ENCODE results near the gene GID8. TPM values are rescaled to one million over a fixed set of nuclear protein-coding genes. Genes with fewer than 3 reads are reported as not detected.

The GID8 gene
- total and polyA plus RNA-seq, 2 of the 13 experiments (the other 11 are each of a cell fraction or from before 2014, with no cell fraction given) = 39.6 to 59.8 TPM

DNA sequence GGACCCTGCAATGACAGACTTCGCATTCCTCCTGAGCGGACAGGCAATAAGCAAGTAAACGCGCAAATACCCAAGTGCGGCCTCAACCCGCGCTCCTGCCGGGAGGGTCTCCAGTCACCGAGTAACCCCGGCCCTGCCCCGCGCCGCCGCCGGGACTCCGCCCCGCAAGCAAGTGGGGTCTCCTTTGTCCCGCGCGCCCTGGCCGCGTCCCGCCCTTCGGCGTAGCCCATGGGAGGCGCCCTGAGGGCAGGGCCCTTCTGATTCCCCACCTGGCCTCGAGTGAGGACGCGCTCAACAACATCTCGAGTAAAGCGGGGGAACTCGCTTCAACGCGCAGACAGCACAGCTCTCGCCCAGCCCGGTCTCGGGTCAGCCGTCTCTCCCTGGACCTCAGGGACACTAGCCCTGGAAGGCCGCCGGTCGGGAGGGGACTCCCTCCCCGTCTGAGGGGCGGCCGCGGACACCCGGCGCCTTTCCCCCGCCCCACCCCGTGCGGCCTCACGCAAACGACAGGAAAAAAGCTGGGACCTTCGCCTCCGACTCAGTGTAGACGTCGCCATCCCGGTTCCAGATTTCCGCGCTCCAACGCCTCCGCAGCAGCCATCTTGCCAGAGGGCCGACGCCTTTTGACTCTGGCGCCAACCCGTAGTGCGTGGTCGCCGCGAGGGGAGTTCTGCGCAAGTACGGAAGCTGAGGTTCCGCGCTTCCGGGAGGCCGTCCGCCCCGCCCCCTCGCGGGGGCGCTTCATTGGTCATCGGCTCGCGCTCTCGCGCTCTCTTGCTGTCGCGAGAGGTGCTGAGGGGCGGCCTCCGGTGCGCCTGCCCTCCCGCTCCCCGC is 461 bp upstream of the GID8 start (continued):
- TF ChIP-seq, protein P1, sequence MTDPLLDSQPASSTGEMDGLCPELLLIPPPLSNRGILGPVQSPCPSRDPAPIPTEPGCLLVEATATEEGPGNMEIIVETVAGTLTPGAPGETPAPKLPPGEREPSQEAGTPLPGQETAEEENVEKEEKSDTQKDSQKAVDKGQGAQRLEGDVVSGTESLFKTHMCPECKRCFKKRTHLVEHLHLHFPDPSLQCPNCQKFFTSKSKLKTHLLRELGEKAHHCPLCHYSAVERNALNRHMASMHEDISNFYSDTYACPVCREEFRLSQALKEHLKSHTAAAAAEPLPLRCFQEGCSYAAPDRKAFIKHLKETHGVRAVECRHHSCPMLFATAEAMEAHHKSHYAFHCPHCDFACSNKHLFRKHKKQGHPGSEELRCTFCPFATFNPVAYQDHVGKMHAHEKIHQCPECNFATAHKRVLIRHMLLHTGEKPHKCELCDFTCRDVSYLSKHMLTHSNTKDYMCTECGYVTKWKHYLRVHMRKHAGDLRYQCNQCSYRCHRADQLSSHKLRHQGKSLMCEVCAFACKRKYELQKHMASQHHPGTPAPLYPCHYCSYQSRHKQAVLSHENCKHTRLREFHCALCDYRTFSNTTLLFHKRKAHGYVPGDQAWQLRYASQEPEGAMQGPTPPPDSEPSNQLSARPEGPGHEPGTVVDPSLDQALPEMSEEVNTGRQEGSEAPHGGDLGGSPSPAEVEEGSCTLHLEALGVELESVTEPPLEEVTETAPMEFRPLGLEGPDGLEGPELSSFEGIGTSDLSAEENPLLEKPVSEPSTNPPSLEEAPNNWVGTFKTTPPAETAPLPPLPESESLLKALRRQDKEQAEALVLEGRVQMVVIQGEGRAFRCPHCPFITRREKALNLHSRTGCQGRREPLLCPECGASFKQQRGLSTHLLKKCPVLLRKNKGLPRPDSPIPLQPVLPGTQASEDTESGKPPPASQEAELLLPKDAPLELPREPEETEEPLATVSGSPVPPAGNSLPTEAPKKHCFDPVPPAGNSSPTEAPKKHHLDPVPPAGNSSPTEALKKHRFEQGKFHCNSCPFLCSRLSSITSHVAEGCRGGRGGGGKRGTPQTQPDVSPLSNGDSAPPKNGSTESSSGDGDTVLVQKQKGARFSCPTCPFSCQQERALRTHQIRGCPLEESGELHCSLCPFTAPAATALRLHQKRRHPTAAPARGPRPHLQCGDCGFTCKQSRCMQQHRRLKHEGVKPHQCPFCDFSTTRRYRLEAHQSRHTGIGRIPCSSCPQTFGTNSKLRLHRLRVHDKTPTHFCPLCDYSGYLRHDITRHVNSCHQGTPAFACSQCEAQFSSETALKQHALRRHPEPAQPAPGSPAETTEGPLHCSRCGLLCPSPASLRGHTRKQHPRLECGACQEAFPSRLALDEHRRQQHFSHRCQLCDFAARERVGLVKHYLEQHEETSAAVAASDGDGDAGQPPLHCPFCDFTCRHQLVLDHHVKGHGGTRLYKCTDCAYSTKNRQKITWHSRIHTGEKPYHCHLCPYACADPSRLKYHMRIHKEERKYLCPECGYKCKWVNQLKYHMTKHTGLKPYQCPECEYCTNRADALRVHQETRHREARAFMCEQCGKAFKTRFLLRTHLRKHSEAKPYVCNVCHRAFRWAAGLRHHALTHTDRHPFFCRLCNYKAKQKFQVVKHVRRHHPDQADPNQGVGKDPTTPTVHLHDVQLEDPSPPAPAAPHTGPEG (CRISPR knock-in tag; IDR thresholded peaks at IDR 0.05) = peak; percentile 86
- TF ChIP-seq GZF1 (CRISPR knock-in tag; IDR thresholded peaks at IDR 0.05) = peak; percentile 55; the same call in 1 of the 2 replicates
- TF ChIP-seq, protein P2, sequence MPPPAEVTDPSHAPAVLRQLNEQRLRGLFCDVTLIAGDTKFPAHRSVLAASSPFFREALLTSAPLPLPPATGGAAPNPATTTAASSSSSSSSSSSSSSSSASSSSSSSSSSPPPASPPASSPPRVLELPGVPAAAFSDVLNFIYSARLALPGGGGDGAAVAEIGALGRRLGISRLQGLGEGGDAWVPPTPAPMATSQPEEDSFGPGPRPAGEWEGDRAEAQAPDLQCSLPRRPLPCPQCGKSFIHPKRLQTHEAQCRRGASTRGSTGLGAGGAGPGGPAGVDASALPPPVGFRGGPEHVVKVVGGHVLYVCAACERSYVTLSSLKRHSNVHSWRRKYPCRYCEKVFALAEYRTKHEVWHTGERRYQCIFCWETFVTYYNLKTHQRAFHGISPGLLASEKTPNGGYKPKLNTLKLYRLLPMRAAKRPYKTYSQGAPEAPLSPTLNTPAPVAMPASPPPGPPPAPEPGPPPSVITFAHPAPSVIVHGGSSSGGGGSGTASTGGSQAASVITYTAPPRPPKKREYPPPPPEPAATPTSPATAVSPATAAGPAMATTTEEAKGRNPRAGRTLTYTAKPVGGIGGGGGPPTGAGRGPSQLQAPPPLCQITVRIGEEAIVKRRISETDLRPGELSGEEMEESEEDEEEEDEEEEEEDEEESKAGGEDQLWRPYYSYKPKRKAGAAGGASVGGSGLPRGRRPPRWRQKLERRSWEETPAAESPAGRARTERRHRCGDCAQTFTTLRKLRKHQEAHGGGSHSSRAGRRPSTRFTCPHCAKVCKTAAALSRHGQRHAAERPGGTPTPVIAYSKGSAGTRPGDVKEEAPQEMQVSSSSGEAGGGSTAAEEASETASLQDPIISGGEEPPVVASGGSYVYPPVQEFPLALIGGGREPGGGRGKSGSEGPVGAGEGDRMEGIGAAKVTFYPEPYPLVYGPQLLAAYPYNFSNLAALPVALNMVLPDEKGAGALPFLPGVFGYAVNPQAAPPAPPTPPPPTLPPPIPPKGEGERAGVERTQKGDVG (CRISPR knock-in tag; IDR thresholded peaks at IDR 0.05; ENCODE audit: borderline replicate concordance) = peak; percentile 49; the same call in 1 of the 2 replicates
- no peak for TF ChIP-seq ZNF432 (CRISPR knock-in tag; IDR thresholded peaks at IDR 0.05; ENCODE audit: borderline replicate concordance)
- TF ChIP-seq FOXM1 (CRISPR knock-in tag; IDR thresholded peaks at IDR 0.05) = peak; percentile 95
- peak; percentile 94; the same call in 1 of the 2 replicates for TF ChIP-seq ESRRA (CRISPR knock-in tag; IDR thresholded peaks at IDR 0.05; ENCODE audit: low read depth)
- TF ChIP-seq, protein P3, sequence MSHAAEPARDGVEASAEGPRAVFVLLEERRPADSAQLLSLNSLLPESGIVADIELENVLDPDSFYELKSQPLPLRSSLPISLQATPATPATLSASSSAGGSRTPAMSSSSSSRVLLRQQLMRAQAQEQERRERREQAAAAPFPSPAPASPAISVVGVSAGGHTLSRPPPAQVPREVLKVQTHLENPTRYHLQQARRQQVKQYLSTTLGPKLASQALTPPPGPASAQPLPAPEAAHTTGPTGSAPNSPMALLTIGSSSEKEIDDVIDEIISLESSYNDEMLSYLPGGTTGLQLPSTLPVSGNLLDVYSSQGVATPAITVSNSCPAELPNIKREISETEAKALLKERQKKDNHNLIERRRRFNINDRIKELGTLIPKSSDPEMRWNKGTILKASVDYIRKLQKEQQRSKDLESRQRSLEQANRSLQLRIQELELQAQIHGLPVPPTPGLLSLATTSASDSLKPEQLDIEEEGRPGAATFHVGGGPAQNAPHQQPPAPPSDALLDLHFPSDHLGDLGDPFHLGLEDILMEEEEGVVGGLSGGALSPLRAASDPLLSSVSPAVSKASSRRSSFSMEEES (CRISPR knock-in tag; IDR thresholded peaks at IDR 0.05) = peak; percentile 84; the same call in 1 of the 2 replicates
- TF ChIP-seq ZNF431 (CRISPR knock-in tag; IDR thresholded peaks at IDR 0.05; ENCODE audit: borderline replicate concordance, low read depth) = peak; percentile 78; the same call in 1 of the 2 replicates
- peak; percentile 91 for TF ChIP-seq ZNF333 (CRISPR knock-in tag; IDR thresholded peaks at IDR 0.05; ENCODE audit: borderline replicate concordance)
- TF ChIP-seq EP300 (IDR thresholded peaks at IDR 0.05; ENCODE audit: low read depth in 2 of 2, low read length in 2 of 2) = peak in 1 of 2 experiments; percentile 58; a peak in 1 of 4 replicates
- peak; percentile 71; the same call in 1 of the 2 replicates for TF ChIP-seq EP300 (CRISPR knock-in tag; IDR thresholded peaks at IDR 0.05; ENCODE audit: borderline replicate concordance)
- peak; percentile 97 for TF ChIP-seq YY1 (IDR thresholded peaks at IDR 0.05; ENCODE audit: insufficient read depth, insufficient replicate concordance, low read depth, low read length)
